HG03558 (cell line): Measurements from ENCODE around the gene SLC5A10.

ENCODE experiments used
- ATAC-seq: cut with Tn5 transposase; IDR thresholded peaks from one replicate; pipeline ENCODE4 v1.9.1; 2021; ENCODE audit warnings: moderate number of reproducible peaks; ENCODE audit not compliant: unreplicated experiment; ENCODE audit errors: extremely low read depth

SLC5A10 gene

DNA sequence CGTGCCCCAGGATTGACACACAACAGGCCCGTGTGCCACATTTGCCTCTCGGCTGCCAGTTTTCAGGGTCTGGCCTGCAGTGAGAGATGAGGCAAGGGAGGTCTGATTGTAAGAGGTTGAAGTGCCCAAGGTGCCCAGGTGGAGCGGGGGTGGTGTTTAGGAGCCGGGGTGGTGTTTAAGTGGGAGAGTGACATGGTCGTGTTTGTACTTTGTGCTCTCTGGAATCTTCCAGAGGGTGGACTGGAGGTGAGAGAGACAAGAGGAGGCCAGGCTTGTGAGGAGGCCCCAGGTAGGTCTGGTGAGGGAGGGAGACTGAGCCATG lies 10.5 kb downstream of the SLC5A10 start:
- no peak for ATAC-seq

DNA sequence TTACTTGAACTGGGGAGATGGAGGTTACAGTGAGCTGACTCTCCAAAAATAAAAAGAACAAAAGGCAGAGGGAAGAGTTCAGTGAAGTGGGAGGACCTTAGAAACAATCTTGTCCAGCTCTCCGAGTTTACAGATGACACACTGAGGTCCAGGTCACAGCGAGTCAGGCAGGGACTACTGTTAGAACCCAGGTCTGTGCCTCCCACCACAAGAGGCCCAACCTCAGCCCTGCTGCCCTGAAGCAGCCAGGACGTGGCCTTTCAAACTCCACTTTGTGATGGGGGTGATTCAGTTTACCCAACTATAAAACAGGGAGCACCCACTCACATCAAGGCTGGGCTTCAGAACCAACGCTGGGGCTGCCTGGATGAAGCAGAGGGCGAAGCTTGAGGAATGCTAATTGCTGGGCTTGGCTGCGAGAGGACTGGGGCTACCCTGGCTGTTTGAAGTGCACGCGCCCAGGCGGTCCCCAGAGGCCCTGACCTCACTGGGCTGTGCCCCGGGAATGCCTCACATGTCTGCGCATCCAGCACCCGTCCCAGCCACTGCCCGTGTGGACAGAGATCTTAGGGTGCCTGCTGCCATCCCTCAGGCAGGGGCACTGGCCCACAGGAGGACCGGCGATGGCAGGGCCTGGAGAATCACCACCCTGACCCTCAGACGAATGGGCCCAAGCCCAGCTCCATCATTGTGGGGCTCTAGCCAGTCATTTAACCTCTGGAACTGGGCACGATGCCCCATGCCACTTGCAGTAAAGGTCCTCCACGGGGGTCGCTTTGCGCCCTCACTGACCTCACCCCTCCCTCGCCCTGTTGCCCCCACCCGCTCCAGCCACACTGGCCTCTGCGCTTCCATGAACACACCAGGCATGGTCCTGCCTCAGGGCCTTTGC lies 11.4 kb downstream of the SLC5A10 start:
- no peak for ATAC-seq

GRCh38 chr17:18964018-18964351 lies 12.0 kb downstream of the SLC5A10 start:
- ATAC-seq: no peak

DNA sequence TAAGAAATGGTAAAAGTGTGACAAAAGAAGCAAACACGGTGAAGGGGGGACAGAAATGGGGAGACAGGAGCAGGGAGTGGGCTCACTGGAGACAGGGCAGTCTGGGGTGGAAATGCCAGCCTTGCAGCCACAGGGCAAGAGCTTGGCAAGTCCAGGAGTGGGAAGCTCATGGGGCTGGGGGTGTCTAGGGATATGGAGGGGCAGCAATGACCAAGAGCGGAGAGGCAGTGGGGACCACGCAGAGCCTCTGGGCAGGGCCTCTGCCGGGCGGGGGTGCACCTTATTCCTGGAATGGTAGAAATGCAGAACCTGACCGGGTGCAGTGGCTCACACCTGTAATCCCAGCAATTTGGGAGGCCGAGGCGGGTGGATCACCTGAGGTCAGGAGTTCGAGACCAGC lies 12.6 kb downstream of the SLC5A10 start:
- ATAC-seq: no peak

DNA sequence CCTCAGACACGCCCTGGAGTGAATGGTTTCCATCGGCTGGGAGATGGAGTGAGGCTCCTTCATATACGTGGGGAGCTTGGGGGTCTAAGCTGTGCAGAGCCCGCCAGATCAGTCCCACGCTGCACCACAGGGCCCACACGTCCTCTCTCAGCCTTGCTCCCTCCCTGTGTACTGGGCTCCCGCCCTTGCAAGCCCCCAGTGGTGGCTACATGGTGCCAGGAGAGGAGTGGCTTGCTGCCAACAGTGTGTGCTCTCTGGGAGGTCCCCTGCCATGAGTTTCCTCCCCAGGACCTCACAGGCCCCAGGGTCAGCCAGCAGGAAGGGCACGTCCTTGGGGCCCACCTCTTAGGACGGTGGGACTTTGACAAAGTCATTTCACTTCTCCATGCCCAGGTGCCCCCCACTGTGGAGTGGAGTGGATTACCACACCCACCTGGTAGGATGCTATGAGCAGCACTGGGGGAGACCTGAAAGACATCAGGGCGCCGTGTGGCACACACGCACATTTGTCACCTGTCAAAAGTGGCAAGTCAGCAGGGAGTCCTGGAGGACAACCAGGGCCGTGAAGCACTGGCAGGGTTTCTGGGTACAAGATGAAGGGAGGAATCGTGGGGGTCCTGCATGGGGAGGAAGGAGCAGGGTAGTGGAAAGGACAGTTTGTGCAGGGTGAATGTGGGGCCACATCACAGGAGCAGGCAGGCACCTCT lies 13.7 kb downstream of the SLC5A10 start:
- ATAC-seq: no peak

DNA sequence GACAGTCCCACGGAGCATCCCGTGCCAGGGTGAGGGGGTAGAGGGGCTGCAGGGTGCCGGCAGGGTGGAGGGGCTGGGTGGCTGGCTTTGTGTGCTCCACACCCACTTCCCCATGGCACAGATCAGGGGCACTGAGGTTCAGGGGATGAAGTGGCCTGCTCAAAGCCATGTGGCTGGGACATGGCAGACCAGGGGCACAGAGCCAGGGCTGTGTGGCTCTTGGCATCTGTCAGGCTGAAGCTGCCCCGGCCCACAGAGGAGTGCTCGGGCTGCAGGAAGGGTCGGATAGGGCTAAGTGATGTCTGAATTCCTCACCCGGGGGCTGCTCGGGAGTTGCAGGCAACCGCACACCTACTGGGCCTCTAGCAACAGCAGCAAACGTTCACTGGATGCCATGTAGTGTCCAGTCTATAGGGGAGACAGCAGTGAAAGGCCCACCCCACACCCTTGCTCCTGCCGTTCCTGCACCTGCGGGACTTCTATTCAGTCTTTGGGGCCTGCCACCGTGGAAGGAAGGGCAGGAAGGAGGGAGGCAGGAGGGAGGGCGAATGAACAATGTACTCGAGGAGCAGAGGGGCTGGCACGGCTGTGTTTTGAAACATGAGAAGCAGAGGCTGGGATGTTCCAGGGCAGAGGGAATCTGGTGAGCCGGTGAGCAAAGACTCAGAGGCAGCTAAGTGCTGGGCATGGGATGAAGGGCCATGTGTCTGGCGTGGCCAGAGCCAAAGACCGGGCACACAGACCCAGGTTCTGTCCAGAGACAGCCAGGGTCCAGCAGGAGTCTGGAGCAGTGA lies 15.1 kb downstream of the SLC5A10 start:
- ATAC-seq: no peak

DNA sequence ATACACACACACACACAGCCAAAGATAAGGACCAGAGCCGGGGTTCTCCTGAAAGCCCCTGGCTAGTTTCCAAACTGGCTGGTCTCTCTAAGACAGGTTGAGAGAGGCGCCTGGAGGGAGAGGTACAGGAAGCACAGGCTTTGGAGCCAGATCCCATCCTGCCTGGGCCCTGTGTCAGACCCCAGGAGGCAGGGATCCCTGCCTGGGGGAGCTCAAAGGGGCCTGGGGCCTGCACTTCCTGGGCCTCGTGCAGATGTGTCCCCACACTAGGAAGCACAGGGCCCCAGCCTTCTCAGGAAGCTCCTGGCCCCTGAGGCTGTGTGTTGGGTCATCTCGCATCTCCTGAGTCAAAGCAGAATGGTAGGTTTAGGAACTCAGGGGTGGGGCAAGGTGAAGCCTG lies 16.0 kb downstream of the SLC5A10 start:
- no peak for ATAC-seq

- ATAC-seq: no peak
These were observed 16.4 kb downstream of the SLC5A10 start for GRCh38 chr17:18968345-18968744.

GRCh38 chr17:18968945-18969887 lies 17.3 kb downstream of the SLC5A10 start:
- ATAC-seq: no peak

DNA sequence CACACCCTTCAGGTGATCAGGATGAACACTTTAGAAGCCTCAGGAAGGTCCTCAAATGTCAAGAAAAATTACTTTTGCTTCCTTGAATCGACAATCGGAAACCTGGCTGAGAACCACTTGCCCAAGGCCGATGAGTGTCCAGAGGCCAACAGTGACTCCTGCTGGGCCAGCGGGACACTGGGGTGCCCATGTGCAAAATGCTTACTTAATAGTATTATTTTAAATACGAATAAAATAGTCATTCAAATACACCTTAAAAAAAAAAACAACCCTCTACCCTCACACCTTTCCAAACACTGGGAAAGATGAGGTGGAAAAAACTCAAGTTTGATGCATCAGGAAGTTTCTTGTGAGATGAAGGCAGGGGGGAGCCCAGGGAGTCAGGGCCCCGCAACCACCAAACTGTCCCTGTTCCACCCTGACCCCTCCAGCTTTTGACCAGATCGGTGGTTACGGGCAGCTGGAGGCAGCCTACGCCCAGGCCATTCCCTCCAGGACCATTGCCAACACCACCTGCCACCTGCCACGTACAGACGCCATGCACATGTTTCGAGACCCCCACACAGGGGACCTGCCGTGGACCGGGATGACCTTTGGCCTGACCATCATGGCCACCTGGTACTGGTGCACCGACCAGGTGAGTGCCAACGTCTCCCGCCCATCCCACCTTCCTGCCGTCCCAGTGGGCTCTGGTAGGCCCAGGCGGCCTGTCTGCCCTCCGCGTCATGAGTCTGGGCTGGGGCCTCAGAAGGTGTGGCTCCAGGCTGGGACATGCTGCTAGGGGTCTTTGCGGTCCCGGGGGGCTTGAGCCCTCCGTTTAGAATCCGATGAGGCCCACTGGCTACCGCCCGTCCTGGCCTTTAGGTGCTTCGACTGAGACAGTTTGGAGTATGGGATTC lies 18.9 kb downstream of the SLC5A10 start:
- no peak for ATAC-seq

- ATAC-seq: no peak
These were observed 19.8 kb downstream of the SLC5A10 start for GRCh38 chr17:18971801-18972200.

DNA sequence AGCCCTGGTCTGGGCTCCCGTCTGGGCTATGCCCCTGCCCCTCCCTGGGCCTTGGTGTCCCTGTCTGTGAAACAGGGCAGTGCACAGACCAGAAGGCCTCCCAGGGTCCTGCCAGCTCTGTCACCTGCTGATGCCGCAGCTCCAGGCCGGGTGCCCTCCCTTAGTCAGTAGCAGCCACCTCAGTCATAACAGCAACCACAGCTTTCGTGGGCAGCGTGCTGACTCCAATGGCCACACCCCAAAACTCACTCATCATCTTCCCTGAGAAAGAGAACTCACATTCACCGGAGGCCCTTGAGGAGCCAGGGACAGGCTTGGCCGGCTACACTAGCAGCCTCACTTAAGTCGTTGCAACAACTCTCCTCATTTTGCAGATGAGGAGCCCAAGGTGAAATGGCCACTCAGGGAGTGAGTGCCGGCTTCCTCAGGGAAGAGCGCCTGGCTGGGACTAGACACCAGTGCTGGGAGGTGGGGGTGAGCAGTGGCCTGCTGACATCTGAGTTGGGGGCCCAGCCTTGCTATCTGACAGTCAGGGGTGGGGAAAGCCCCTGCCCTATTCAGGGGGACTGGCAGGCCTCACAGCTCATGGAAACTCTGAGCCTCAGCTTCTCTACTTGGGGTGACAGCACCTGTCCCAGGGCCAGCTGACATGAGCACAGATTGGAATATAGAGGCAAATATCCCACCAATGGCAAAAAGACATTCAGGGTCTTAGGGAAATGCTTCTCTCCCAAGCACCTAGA lies 22.6 kb downstream of the SLC5A10 start:
- ATAC-seq: no peak

- ATAC-seq: no peak
These were observed 23.6 kb downstream of the SLC5A10 start for GRCh38 chr17:18975597-18975996.

DNA sequence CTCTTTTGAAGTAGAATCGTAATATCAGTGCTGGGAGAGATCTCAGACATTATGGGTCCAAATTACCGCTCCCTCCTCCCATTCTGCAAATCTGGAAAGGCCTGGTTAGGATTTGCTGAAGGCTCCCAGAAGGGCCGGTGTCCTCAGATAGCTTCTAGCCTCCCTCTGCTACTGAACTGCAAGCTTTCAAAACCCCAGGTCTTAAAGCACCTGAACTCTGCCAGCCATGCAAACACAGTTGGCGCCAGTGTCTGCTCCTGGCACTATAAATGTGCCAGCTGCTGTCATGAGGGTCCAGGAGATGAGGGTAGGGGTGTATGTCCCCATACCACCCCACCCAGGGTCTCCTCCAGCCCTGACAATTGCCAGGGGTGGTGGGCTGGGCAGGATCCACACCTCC lies 24.2 kb downstream of the SLC5A10 start:
- ATAC-seq: no peak

DNA sequence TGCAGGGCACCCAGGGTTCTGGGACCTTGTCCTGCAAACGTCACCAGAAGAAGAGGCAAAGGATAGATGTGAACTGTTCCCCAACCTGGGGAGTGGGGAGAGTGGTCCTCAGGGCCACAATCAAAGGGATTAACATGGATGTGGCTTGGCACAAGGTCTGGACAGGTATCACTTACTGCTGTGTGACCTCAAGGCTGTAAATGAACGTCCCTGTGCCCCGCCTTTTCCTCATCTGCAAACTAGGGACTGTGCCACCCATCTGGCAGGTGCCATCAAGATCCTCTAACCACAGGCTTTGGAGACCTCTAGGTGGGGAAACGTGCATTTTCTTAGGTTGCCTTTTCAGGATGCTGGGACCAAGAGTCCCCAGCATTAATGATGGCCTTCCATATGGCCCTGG lies 25.1 kb downstream of the SLC5A10 start:
- no peak for ATAC-seq

DNA sequence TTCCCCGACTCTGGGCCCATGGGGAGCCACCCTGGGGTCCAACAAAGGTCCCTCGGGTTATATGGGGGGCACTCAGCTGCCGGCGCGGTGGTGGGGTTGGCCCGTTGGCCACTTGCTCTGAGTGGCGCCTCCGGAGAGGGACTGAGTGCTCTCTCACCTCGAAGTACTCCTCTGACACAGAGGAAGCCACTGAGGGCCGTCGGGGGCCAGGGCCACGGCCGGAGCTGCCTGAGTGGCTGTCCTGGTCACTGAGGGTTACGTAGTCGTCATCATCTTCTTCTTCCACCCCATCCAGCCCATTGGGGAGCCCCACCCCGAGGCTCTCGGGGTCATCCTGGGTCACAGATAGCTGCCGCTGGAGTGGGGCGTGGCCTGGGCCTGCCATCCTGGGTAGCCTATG lies 25.7 kb downstream of the SLC5A10 start:
- ATAC-seq: no peak

DNA sequence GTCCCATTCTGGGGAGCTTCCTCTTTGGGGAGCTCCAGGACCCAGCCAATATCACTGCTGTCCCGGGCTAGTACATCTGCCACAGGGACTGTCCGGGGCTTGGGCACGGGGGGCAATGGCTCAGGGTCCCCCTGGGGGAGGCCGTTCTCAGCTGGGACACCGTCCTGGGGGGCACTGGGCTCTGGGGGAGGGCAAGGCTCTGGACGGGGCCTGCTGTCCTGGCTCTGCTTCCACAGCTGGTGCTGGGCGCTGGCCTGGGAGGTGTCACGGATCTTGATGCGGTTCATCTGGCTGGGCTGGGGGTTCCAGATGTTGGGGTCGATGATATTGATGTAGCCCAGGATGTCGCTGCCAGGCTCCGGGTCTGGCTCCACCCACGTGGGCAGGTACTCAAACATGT lies 26.1 kb downstream of the SLC5A10 start:
- no peak for ATAC-seq

DNA sequence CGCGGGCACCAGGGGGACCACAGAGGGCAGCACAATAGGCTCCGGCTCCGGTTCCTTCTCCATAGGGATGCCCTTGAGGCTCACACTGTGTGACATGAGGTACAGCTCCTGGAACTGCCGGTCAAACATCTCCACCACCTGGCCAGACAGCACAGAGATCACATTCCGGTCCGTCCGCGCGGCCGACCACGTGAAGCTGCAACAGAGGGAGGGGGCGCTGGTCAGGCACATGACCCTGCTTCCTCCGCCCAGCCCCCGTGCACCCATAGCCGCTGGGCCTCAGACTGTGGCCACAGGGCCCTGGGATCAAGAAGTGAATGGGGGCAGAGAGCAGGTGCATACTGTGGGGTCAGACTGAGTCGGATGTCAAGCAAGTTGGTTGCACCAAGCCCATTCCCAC lies 26.7 kb downstream of the SLC5A10 start:
- no peak for ATAC-seq
